ENCODE data around the gene CTNNA2. TPM values are rescaled to one million over a fixed set of nuclear protein-coding genes. Genes with fewer than 3 reads are reported as not detected.

CTNNA2 gene
- total and polyA plus RNA-seq, 8 donors: 0.28 to 5.7 (median 0.44) TPM; not detected in 4

GRCh38 chr2:80168801-80169200, 656.0 kb downstream of the CTNNA2 start:
- no peak for DNase-seq
- intact Hi-C loops (cut with DNase I; ENCODE audit: low total_unique reads): no loop called here

GRCh38 chr2:80169811-80170594, 657.2 kb downstream of the CTNNA2 start:
- Histone ChIP-seq H3K27me3 (no peaks in the 10 kb centered on the region), H3K9me3 (no peaks in the 10 kb centered on the region), H3K27ac (no peak overlapping the region), H3K4me1 (no peaks in the 10 kb centered on the region), H3K4me3 (no peak overlapping the region), H3K36me3 (no peaks in the 10 kb centered on the region)
- peak in 1 of 2 donors; percentile 42 for DNase-seq
- TF ChIP-seq CTCF (IDR thresholded peaks at IDR 0.05) (no peak), EP300 (IDR thresholded peaks at IDR 0.05) (no peak), POLR2A (IDR thresholded peaks at IDR 0.05) (no peak), POLR2AphosphoS5 (IDR thresholded peaks at IDR 0.05) (no peak)
- WGBS, 5 donors: 37 to 67% (median 42%) methylated on average over 3 of the region's 3 CpGs
- intact Hi-C loops (cut with DNase I; ENCODE audit: low total_unique reads): no loop called here

More at GRCh38 chr2:80168801-80169200, 656.0 kb downstream of the CTNNA2 start:
- H3K4me1 ChIP-seq: no peaks in the 10 kb centered on the region
- no peaks in the 10 kb centered on the region for H3K27me3 ChIP-seq
- no peaks in the 10 kb centered on the region for H3K36me3 ChIP-seq
- no peaks in the 10 kb centered on the region for H3K9me3 ChIP-seq
- no peak overlapping the region for H3K27ac ChIP-seq
- 78 to 87% (median 82%) methylated on average over 6 to 7 of the region's 7 CpGs for WGBS, 5 donors
- TF ChIP-seq EP300 (IDR thresholded peaks at IDR 0.05) (no peak), CTCF (IDR thresholded peaks at IDR 0.05) (no peak), POLR2A (IDR thresholded peaks at IDR 0.05) (no peak)
- no peak overlapping the region for H3K4me3 ChIP-seq

GRCh38 chr2:80185091-80185490, 672.2 kb downstream of the CTNNA2 start:
- H3K9me3 ChIP-seq: peaks cover 4 to 14% (median 8%) of the 10 kb centered on the region in 4 donors
- H3K27me3 ChIP-seq: no peaks in the 10 kb centered on the region
- H3K4me3 ChIP-seq: no peak overlapping the region
- TF ChIP-seq EP300 (IDR thresholded peaks at IDR 0.05): no peak
- no peak for TF ChIP-seq CTCF (IDR thresholded peaks at IDR 0.05)
- no peak for TF ChIP-seq POLR2A (IDR thresholded peaks at IDR 0.05)
- no peak for TF ChIP-seq POLR2AphosphoS5 (IDR thresholded peaks at IDR 0.05)
- no peaks in the 10 kb centered on the region for H3K36me3 ChIP-seq
- no peak for DNase-seq
- WGBS, 5 donors: 53 to 70% (median 58%) methylated on average over 2 of the region's 2 CpGs
- no peak overlapping the region for H3K27ac ChIP-seq
- no peaks in the 10 kb centered on the region for H3K4me1 ChIP-seq
- intact Hi-C loops (cut with DNase I; ENCODE audit: low total_unique reads): no loop called here

- peaks cover 0 to 3% (median 0%) of the 10 kb centered on the region in 4 donors for H3K9me3 ChIP-seq
- H3K4me1 ChIP-seq: no peaks in the 10 kb centered on the region
- no peak overlapping the region for H3K4me3 ChIP-seq
- DNase-seq: no peak
- H3K27me3 ChIP-seq: no peaks in the 10 kb centered on the region
- WGBS, 5 donors: 51 to 72% (median 55%) methylated on average over 2 of the region's 2 CpGs
- H3K27ac ChIP-seq: no peak overlapping the region
- intact Hi-C loops (cut with DNase I; ENCODE audit: low total_unique reads): no loop called here
- no peaks in the 10 kb centered on the region for H3K36me3 ChIP-seq
- no peak for TF ChIP-seq CTCF (IDR thresholded peaks at IDR 0.05)
- no peak for TF ChIP-seq POLR2AphosphoS5 (IDR thresholded peaks at IDR 0.05)
- TF ChIP-seq POLR2A (IDR thresholded peaks at IDR 0.05): no peak
- no peak for TF ChIP-seq EP300 (IDR thresholded peaks at IDR 0.05)
These were observed 673.4 kb downstream of the CTNNA2 start for GRCh38 chr2:80186262-80186661.
